HepG2 (cell line): ENCODE results near the gene PDCD1LG2. TPM values are rescaled to one million over a fixed set of nuclear protein-coding genes. Genes with fewer than 3 reads are reported as not detected.

Source experiments
- ATAC-seq: fragments of 200-7000 bp; cut with Tn5 transposase; 3 replicates; pipeline ENCODE4 v1.9.1; 2020; ENCODE audit warnings: mild to moderate bottlenecking, moderate library complexity
- BruUV-seq: library from RNA; stranded (reverse); fragments of 400-500 nt; replicated peaks from 2 replicates; lab custom pipeline; 2021; lab: Mats Ljungman, UMichigan
- CTCF ChIA-PET: fragments of 300-600 bp; formaldehyde crosslinking; extraction: SDS; loops from one replicate; lab custom pipeline; 2021; ENCODE audit warnings: low total read pairs, inconsistent platforms, low intra/inter-chr PET ratio; lab: Yijun Ruan, JAX
- POLR2A ChIA-PET: fragments of 350-600 bp; sonication (Branson Sonifier 250); formaldehyde crosslinking; loops from one replicate; lab custom pipeline; 2020; ENCODE audit warnings: antibody characterized with exemption, inconsistent platforms; lab: Yijun Ruan, JAX
- DNase-seq: peaks from one replicate; pipeline ENCODE4 v3.0.0-alpha.2; 2015; ENCODE audit warnings: low spot score
- FAIRE-seq: peaks from 3 replicates; lab custom pipeline; 2011; peaks lifted over from hg19 to GRCh38; lab: Jason Lieb, UNC
- H2AFZ ChIP-seq: one replicate; pipeline ENCODE4 v1.6.1; 2011; ENCODE audit warnings: low read length, inconsistent platforms
- H3K27ac ChIP-seq: fragments of 300-600 bp; 3 replicates; pipeline ENCODE4 v1.8.0; 2011; ENCODE audit warnings: mixed run types, mild to moderate bottlenecking, mixed read lengths, low read length, inconsistent platforms; ENCODE audit not compliant: insufficient read depth; ENCODE audit errors: extremely low read length
- H3K27me3 ChIP-seq, 2 experiments: fragments of 200-600 bp in 1 of 2; 2 replicates in 1 of 2; 3 replicates in 1 of 2; pipeline versions ENCODE4 v1.6.0 to v1.8.0; 2011; ENCODE audit warnings: low read length in 2 of 2, mild to moderate bottlenecking in 2 of 2, moderate library complexity in 2 of 2, inconsistent platforms in 1 of 2; ENCODE audit not compliant: insufficient read depth in 2 of 2, control insufficient read depth in 1 of 2
- H3K36me3 ChIP-seq, 2 experiments: fragments of 200-600 bp in 1 of 2; replicated peaks in 1 of 2; 2 replicates in 1 of 2; 3 replicates in 1 of 2; pipeline versions ENCODE4 v1.5.1 to v1.8.0; 2011; ENCODE audit warnings: low read length in 2 of 2, inconsistent platforms in 1 of 2; ENCODE audit not compliant: insufficient read depth in 2 of 2, control insufficient read depth in 1 of 2
- H3K4me1 ChIP-seq: 2 replicates; pipeline ENCODE4 v1.5.1; 2012; ENCODE audit warnings: low read length, inconsistent platforms; ENCODE audit not compliant: insufficient read depth
- H3K4me2 ChIP-seq: 2 replicates; pipeline ENCODE4 v1.6.0; 2011; ENCODE audit warnings: low read depth, low read length, inconsistent platforms
- H3K4me3 ChIP-seq, 3 experiments: fragments of 200-600 bp in 1 of 3; sonication (generic), shearing (Covaris generic) in 1 of 3; replicated peaks in 1 of 3; 2 replicates each; pipeline ENCODE4 v1.5.1; 2011 to 2016; ENCODE audit warnings: low read length in 3 of 3, inconsistent platforms in 2 of 3, low read depth in 2 of 3, mild to moderate bottlenecking in 2 of 3, control low read depth in 1 of 3, mixed read lengths in 1 of 3; ENCODE audit not compliant: insufficient read depth in 1 of 3
- H3K79me2 ChIP-seq: one replicate; pipeline ENCODE4 v1.6.1; 2011; ENCODE audit warnings: low read length, inconsistent platforms; ENCODE audit not compliant: insufficient read depth
- H3K9ac ChIP-seq: 2 replicates; pipeline ENCODE4 v1.6.0; 2011; ENCODE audit warnings: mild to moderate bottlenecking, low read depth, low read length, inconsistent platforms; ENCODE audit not compliant: insufficient read depth
- H3K9me3 ChIP-seq: 2 replicates; pipeline ENCODE4 v1.5.1; 2012; ENCODE audit warnings: mild to moderate bottlenecking, low read length
- H4K20me1 ChIP-seq: 2 replicates; pipeline ENCODE4 v1.6.0; 2011; ENCODE audit warnings: inconsistent platforms, mild to moderate bottlenecking, low read length, moderate library complexity; ENCODE audit not compliant: insufficient read depth
- FOXO1 ChIP-seq: sonication (generic); formaldehyde crosslinking; IDR thresholded peaks from 2 replicates; pipeline ENCODE4 v1.4.0; 2020; ENCODE audit warnings: missing genetic modification reagents
- HNRNPL ChIP-seq: fragments of 200-400 bp; formaldehyde crosslinking; IDR thresholded peaks from 2 replicates; pipeline ENCODE4 v1.6.1; 2017; ENCODE audit warnings: mild to moderate bottlenecking, low read depth, low read length
- MATR3 ChIP-seq: sonication (generic); formaldehyde crosslinking; IDR thresholded peaks from 2 replicates; pipeline ENCODE4 v1.4.0; 2020; ENCODE audit warnings: missing genetic modification reagents
- NFYC ChIP-seq: IDR thresholded peaks from 2 replicates; pipeline ENCODE4 v1.6.1; 2016; ENCODE audit warnings: missing genetic modification reagents, missing compliant biosample characterization
- NR3C1 ChIP-seq: sonication (generic); formaldehyde crosslinking; IDR thresholded peaks from 2 replicates; pipeline ENCODE4 v1.4.0; 2020; ENCODE audit warnings: missing genetic modification reagents
- RAD51 ChIP-seq: fragments of 450-650 bp; IDR thresholded peaks from 2 replicates; pipeline ENCODE4 v1.6.1; 2016; ENCODE audit warnings: borderline replicate concordance
- ZNF724P ChIP-seq: sonication (generic); formaldehyde crosslinking; IDR thresholded peaks from 2 replicates; pipeline ENCODE4 v1.8.0; 2022; ENCODE audit warnings: missing genetic modification reagents, borderline replicate concordance
- ZNF790 ChIP-seq: sonication (generic); formaldehyde crosslinking; IDR thresholded peaks from 2 replicates; pipeline ENCODE4 v1.8.0; 2022; ENCODE audit warnings: missing genetic modification reagents, mild to moderate bottlenecking, borderline replicate concordance
- WGBS: methylation state at CpG from one replicate; pipeline ENCODE4 v1.1.6; 2017; ENCODE audit warnings: low lambda C conversion rate; 5-methylcytosine and 5-hydroxymethylcytosine counted together
- in situ Hi-C: cut with HindIII; loops from 2 replicates; pipeline ENCODE4 v1.10.0; 2017; ENCODE audit warnings: low pct_unique_long_range_greater_than_20kb; ENCODE audit not compliant: extremely low pct_ligation_motif_present
- intact Hi-C: fragments of 100-400 bp; cut with micrococcal nuclease; formaldehyde crosslinking; loops from one replicate; pipeline ENCODE4 v1.10.0; 2022; ENCODE audit not compliant: unreplicated experiment
- polyA plus RNA-seq, 8 experiments: library from polyadenylated mRNA; depleted of rRNA in 3 of 8; stranded (reverse) in 7 of 8; unstranded in 1 of 8; fragments of >200 nt; fragmentation: Illumina TruSeq in 4 of 8; extraction: Trizol in 4 of 8; gene quantifications; 2 replicates each; pipeline versions ENCODE4 v1.2.1 to v1.2.3, GENCODE V29; 2011 to 2016; ENCODE audit warnings: low read depth in 4 of 8, missing spikeins in 1 of 8, mixed read lengths in 1 of 8; ENCODE audit not compliant: insufficient read depth in 1 of 8
- total RNA-seq, 5 experiments: library from RNA; depleted of rRNA; stranded (reverse); fragments of >200 nt; fragmentation: Illumina TruSeq; extraction: Trizol; gene quantifications; 2 replicates each; pipeline ENCODE4 v1.2.3, GENCODE V29; 2016; ENCODE audit warnings: low read depth in 1 of 5
- TF ChIP-seq, protein P1 (sequence below): sonication (generic); formaldehyde crosslinking; conservative IDR thresholded peaks from 2 replicates; pipeline ENCODE4 v1.4.0; 2020; ENCODE audit warnings: missing genetic modification reagents
- TF ChIP-seq, protein P2 (sequence below): sonication (generic); formaldehyde crosslinking; IDR thresholded peaks from 2 replicates; pipeline ENCODE4 v1.5.0; 2020; ENCODE audit warnings: missing genetic modification reagents

Gene PDCD1LG2
- total and polyA plus RNA-seq, 2 of the 13 experiments (the other 11 are each of a cell fraction or from before 2014, with no cell fraction given) = not detected

DNA sequence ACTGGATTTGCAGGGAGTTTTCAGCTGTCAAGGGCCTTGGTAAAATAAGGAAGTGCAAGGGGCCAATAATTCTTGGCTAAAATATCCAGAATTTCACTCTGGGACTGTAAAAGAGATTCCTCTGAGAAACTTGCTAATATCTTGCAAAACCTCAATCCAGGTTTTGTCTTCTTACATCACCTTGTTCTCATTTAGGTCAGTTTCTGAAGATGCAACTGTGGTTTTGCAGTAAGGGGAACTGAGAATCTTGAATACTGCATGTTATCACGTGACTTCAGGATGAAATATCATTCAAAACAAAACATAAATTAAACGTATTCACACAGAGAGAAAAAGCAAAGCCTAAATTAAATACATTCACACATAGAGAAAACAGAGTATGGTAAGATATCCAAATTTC lies 83.6 kb downstream of the PDCD1LG2 start:
- TF ChIP-seq, protein P1, sequence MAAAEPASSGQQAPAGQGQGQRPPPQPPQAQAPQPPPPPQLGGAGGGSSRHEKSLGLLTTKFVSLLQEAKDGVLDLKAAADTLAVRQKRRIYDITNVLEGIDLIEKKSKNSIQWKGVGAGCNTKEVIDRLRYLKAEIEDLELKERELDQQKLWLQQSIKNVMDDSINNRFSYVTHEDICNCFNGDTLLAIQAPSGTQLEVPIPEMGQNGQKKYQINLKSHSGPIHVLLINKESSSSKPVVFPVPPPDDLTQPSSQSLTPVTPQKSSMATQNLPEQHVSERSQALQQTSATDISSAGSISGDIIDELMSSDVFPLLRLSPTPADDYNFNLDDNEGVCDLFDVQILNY (CRISPR knock-in tag) = no peak
- TF ChIP-seq RAD51 = peak; percentile 85
- TF ChIP-seq MATR3 (CRISPR knock-in tag) = no peak
- TF ChIP-seq NR3C1 (CRISPR knock-in tag) = no peak
- TF ChIP-seq, protein P2, sequence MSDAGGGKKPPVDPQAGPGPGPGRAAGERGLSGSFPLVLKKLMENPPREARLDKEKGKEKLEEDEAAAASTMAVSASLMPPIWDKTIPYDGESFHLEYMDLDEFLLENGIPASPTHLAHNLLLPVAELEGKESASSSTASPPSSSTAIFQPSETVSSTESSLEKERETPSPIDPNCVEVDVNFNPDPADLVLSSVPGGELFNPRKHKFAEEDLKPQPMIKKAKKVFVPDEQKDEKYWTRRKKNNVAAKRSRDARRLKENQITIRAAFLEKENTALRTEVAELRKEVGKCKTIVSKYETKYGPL (CRISPR knock-in tag) = no peak
- no peak for TF ChIP-seq ZNF724P
- Histone ChIP-seq H3K27ac (no peak overlapping the region), H3K4me1 (no peaks in the 10 kb centered on the region), H3K9ac (no peak overlapping the region), H3K36me3 (no peaks in the 10 kb centered on the region), H4K20me1 (no peaks in the 10 kb centered on the region), H3K79me2 (no peaks in the 10 kb centered on the region), H3K4me3 (no peak overlapping the region), H3K4me2 (no peak overlapping the region), H3K9me3 (no peaks in the 10 kb centered on the region), H2AFZ (no peak overlapping the region), H3K27me3 (no peaks in the 10 kb centered on the region)
- intact Hi-C loops (loop anchor here (5.0 kb wide), 1 partner anchor 367 kb away; no protein-coding TSS in a partner anchor), in situ Hi-C loops (loop anchor here (10.0 to 25.0 kb wide), 2 partner anchors 149 to 832 kb away; no protein-coding TSS in a partner anchor)
- no peak for DNase-seq
- no TSS peak for BruUV-seq
- ATAC-seq = no peak
- WGBS = 0% methylated on average over 2 of the region's 2 CpGs
- ChIA-PET POLR2A (no interaction called here), CTCF (no interaction called here)
- no peak for FAIRE-seq

DNA sequence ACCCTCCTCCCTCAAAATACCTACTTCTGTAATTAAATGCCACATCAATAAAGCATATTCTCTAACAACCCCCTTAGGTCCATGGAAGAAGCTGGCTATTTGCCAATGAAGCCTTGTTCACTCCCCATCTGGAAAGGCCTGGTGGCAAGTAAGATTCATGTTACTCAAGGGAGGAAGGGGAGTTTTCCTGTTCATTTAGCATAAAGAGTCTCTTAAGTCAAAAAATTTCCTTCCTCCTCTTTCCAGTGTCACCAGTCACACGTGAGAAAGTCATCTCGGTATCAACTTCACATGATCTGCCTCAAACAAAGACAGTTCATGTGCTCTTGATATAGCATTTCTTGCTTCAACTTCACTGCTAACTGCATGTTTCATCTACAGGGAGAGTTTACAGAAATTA lies 85.8 kb downstream of the PDCD1LG2 start:
- intact Hi-C loops = no loop called here
- CTCF ChIA-PET = no interaction called here
- no peak overlapping the region for H2AFZ ChIP-seq

More for the DNA sequence above, 85.8 kb downstream of the PDCD1LG2 start:
- Histone ChIP-seq H3K27me3 (no peaks in the 10 kb centered on the region; a peak in 1 of 5 replicates), H3K9ac (no peak overlapping the region), H3K9me3 (no peaks in the 10 kb centered on the region), H3K4me3 (no peak overlapping the region), H3K27ac (no peak overlapping the region), H3K36me3 (no peaks in the 10 kb centered on the region), H3K79me2 (no peaks in the 10 kb centered on the region), H3K4me2 (no peak overlapping the region), H4K20me1 (no peaks in the 10 kb centered on the region), H3K4me1 (peaks cover 6% of the 10 kb centered on the region; the same call in 1 of the 2 replicates)
- FAIRE-seq (no peak), ATAC-seq (no peak), DNase-seq (no peak)
- POLR2A ChIA-PET = no interaction called here
- WGBS = 25% methylated on average over 2 of the region's 2 CpGs
- in situ Hi-C loops = loop anchor here (5.0 to 25.0 kb wide), 3 partner anchors 151 to 834 kb away; partner anchors contain the start of gene INSL6
- no peak for TF ChIP-seq FOXO1 (CRISPR knock-in tag)
- no peak for TF ChIP-seq NFYC (CRISPR knock-in tag)
- no peak for TF ChIP-seq ZNF790 (CRISPR knock-in tag)
- TF ChIP-seq HNRNPL = no peak
- BruUV-seq = no TSS peak
